Measurements from ENCODE around the gene IL20RB.

IL20RB gene

DNA sequence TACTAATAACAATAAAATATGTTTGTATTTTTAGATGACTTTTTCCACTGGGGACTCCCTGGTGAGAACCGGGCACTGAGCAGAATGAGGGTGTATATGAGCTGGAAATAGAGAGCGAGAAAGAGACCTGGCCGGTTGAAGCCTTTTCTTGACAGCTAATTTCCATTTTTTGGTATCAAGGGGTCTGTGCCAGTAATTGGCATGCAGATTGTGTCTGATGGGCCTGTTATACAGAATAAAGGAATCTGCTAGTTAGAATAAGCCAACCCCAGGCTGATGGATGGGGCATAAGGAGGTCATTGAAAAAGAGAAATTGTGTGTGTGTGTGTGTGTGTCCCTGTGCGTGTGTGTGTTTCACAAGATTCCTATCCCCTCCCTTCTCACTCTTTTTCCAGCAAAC is 83.9 kb downstream of the IL20RB start:
- DNase-seq = no peak

GRCh38 chr3:137046747-137047146 is 89.0 kb downstream of the IL20RB start:
- DNase-seq = no peak

DNA sequence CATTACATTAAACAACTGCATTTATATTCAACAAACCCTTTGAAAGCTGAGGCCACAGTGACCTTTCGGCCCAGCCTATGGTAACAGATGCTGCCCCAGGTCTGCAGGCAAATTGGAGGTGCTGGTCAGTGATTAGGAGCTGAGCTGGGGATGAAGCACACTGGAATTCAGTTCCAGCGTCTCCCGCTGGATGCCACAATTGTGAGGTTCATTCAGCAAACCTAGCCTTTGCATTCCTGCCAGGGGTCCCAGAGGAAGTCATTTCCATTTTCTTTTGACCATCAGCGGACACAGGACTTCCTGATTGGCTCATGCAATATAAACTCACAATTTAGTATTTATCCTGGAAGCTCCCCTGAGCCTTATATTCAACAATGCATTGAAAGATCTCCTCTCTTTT is 89.5 kb downstream of the IL20RB start:
- no peak for DNase-seq

DNA sequence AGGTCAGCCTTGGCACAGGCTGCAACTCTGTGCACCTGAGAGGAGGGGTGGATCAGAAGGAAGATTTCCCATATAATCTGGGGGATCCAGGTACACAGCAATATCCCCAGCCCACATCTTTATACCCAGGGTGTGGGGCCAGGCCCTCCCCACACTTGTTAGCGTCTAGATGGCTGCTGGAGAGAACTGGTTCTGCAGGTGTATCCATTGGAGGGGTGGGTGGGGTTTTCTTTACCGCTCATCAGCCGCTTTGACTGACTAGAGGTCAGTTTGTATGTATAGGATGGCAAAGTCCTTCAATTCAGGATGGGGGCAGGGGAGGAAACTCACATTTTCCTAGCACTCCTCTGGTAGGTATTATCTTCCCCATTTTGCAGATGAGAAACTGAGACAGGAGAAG is 92.5 kb downstream of the IL20RB start:
- DNase-seq = no peak

GRCh38 chr3:137052298-137052697 is 94.5 kb downstream of the IL20RB start:
- no peak for DNase-seq

Data from bone marrow (tissue), 2 donors.